Measurements from ENCODE around the gene STARD8. TPM values are rescaled to one million over a fixed set of nuclear protein-coding genes. Genes with fewer than 3 reads are reported as not detected.

STARD8 gene
- total RNA-seq, 1 donor from 2014 or later: 14.0 TPM

GRCh38 chrX:68677998-68678397 lies 30.5 kb downstream of the STARD8 start:
- TF ChIP-seq POLR2A (IDR thresholded peaks at IDR 0.05) (no peak), CTCF (IDR thresholded peaks at IDR 0.05) (no peak), POLR2AphosphoS5 (IDR thresholded peaks at IDR 0.05; ENCODE audit: insufficient read depth in 1 of 2, low read depth in 1 of 2) (no peak)
- intact Hi-C loops (cut with DNase I): no loop called here
- Histone ChIP-seq H3K4me1 (peaks cover 4% of the 10 kb centered on the region), H3K27ac (no peak overlapping the region), H3K36me3 (no peaks in the 10 kb centered on the region), H3K4me3 (no peak overlapping the region), H3K9me3 (no peaks in the 10 kb centered on the region), H3K27me3 (no peaks in the 10 kb centered on the region)
- DNase-seq (ENCODE audit: extremely low spot score in 2 of 2): no peak

GRCh38 chrX:68681443-68681941 lies 34.0 kb downstream of the STARD8 start:
- no peak overlapping the region for H3K27ac ChIP-seq
- intact Hi-C loops (cut with DNase I): no loop called here
- TF ChIP-seq CTCF (IDR thresholded peaks at IDR 0.05) (no peak), POLR2AphosphoS5 (IDR thresholded peaks at IDR 0.05; ENCODE audit: insufficient read depth in 1 of 2, low read depth in 1 of 2) (no peak), POLR2A (IDR thresholded peaks at IDR 0.05) (no peak)
- no peak overlapping the region for H3K4me3 ChIP-seq
- H3K36me3 ChIP-seq: no peaks in the 10 kb centered on the region
- no peak for DNase-seq (ENCODE audit: extremely low spot score in 2 of 2)
- H3K4me1 ChIP-seq: no peaks in the 10 kb centered on the region
- H3K27me3 ChIP-seq: no peaks in the 10 kb centered on the region
- H3K9me3 ChIP-seq: no peaks in the 10 kb centered on the region

GRCh38 chrX:68682790-68683189 lies 35.3 kb downstream of the STARD8 start:
- Histone ChIP-seq H3K4me3 (no peak overlapping the region), H3K27me3 (no peaks in the 10 kb centered on the region), H3K4me1 (no peaks in the 10 kb centered on the region), H3K36me3 (no peaks in the 10 kb centered on the region), H3K9me3 (no peaks in the 10 kb centered on the region), H3K27ac (no peak overlapping the region)
- intact Hi-C loops (cut with DNase I): no loop called here
- DNase-seq (ENCODE audit: extremely low spot score in 2 of 2): no peak
- no peak for TF ChIP-seq CTCF (IDR thresholded peaks at IDR 0.05)
- no peak for TF ChIP-seq POLR2A (IDR thresholded peaks at IDR 0.05)
- TF ChIP-seq POLR2AphosphoS5 (IDR thresholded peaks at IDR 0.05; ENCODE audit: insufficient read depth in 1 of 2, low read depth in 1 of 2): no peak

DNA sequence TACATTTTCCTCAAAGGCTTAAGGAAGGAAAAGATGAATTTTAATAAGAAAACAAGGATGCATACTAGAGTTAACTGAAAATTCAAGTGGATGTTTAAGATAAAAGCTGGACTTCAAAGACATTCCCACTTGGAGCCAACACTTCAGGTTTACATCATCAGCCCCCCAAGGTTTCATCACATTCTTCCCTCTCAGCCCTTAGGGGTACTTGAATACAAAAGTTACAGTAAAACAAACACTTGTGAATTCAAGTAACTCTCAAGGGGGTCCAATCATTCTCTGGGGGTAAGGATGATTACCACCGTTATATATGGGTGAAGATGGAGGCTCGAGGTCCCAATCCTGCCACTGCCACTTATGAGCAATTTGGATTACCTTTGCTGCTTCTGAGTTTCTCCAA lies 36.1 kb downstream of the STARD8 start:
- H3K36me3 ChIP-seq: no peaks in the 10 kb centered on the region
- no peaks in the 10 kb centered on the region for H3K27me3 ChIP-seq
- no peak for DNase-seq (ENCODE audit: extremely low spot score in 2 of 2)
- TF ChIP-seq POLR2AphosphoS5 (IDR thresholded peaks at IDR 0.05; ENCODE audit: insufficient read depth in 1 of 2, low read depth in 1 of 2): no peak
- intact Hi-C loops (cut with DNase I): no loop called here
- no peak overlapping the region for H3K4me3 ChIP-seq
- H3K4me1 ChIP-seq: no peaks in the 10 kb centered on the region
- no peak overlapping the region for H3K27ac ChIP-seq
- H3K9me3 ChIP-seq: no peaks in the 10 kb centered on the region

DNA sequence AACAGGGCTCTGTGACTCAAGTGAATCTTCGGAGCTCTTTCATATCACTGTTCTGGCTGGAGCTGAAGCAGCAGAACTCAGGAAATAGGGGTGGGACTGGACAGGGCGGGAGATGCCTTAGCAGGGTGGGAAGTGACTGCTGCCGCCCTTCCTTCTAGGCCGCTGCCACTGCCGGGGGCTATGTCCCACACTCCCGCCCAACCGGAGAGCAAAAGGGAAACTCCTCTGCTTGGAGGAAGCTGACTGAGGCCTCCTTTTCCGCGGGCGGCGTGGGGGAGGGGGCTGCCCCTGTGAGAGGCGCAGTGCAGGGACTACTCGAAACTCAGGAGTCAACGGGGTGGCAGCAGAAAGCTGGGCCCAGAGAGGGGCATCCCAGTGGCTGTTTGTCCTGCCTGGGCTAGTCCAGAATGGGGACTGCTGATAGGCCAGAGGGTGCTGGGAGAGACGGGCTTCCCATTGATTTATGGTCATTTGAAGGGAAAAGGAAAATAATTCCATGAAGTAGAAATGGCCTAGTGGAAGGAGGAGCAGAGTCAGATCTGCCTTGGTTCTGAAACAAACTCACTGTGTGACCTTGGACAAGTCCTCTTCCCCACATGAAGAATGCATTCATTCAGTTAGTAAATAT lies 36.9 kb downstream of the STARD8 start:
- no peak for DNase-seq (ENCODE audit: extremely low spot score in 2 of 2)

More for the DNA sequence above, 36.9 kb downstream of the STARD8 start:
- no peaks in the 10 kb centered on the region for H3K27me3 ChIP-seq
- H3K4me3 ChIP-seq: no peak overlapping the region
- H3K27ac ChIP-seq: no peak overlapping the region
- TF ChIP-seq POLR2AphosphoS5 (IDR thresholded peaks at IDR 0.05; ENCODE audit: insufficient read depth in 1 of 2, low read depth in 1 of 2) (peak in 1 of 2 donors; percentile 45), CTCF (IDR thresholded peaks at IDR 0.05) (no peak), POLR2A (IDR thresholded peaks at IDR 0.05) (no peak)
- no peaks in the 10 kb centered on the region for H3K36me3 ChIP-seq
- intact Hi-C loops (cut with DNase I): no loop called here
- no peaks in the 10 kb centered on the region for H3K4me1 ChIP-seq
- H3K9me3 ChIP-seq: no peaks in the 10 kb centered on the region

Data from vagina (tissue), 2 donors.